NCI-H2081 (cell line): ENCODE results near the gene KLHL35.

Source experiments
- DNase-seq, 2 experiments: peaks; one replicate each; lab custom pipeline; 2025; lab: John Stamatoyannopoulos, UW

Gene KLHL35

DNA sequence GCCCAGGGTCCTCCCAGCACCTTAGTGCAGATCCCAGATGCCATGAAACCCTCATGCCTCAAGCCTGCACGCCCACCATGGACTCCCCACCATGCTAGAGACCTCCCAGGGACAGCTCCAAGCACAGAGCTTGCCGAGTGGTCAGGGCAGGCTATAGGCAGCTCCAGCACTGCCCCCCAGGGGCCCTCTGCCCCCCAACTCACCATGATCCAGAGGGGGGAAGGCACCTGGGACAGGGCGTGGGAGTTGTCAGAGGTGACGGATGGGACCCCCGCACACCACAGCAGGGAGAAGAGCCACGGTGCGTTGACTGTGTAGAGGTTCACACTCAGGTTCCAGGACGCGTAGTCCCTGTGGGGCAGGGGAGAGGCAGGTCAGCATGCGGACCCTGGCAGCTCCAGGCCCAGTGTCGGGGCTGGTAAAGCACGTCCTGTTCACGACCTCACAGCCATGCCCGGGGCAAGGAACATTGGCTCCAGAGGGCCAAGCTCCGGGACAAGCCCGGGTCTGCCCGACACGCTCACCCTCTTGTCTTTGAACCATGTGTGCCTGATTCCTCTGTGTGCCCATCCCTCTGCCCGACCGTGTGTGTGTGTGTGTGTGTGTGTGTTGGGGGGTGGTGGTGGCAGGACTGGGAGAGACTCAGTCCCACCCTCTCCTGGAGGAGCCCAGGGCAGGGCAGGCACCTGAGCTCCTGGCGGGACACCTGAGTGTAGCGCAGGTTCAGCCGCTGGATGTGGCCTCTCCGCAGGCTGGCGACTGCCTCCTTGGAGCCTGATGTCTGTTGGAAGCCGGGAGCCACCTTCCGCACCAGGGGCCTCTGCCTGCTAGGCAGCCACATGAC is 8.2 kb upstream of the KLHL35 start:
- no peak for DNase-seq

DNA sequence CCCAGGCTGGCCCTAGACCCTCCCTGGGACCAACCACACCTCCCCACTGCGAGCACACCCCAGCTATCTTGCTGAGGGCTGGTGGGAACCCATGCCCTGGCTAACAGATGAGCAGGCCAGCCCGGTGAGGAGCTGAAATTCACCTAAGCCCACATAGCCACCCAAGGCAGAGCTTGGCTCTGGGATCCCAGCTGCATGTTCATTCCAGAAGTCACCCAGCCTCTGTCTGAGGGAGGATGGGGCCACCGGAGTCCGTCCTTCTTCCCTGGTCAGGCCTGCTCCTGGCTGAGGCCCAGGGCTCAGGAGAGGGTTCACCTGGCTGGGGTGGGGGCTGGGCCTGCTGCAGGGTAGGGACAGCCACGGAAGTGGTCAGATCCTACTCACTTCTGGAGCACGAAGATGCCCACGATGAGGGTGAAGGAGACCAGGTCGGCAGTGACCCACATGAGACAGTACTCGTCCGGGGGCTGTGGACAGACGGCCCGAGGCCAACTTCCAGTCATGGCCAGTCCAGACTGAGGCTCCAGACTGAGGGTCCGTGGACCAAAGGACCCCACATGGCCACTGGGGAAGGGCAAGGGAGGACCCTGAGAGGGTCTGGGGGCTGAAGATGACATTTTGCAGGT is 6.6 kb upstream of the KLHL35 start:
- DNase-seq, result no peak

DNA sequence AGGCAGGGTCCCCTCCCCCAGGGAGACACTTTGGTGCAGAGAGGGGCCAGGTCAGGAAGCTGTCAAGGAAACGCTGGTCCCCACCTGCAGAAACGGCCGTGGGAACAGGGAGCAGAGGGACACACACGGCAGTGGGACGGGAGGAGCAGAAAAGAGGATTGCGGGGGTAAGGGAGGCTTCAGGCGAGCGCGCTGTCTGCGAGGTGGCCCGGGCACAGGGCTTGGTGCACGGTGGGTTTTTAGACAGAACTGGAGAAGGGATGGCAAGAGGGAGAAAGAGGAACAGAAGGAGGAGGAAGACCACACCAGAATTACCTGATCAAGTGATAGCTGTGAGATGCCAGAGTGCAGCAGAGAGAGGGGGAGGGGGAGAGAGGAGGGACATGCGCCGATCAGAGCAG is 6.0 kb upstream of the KLHL35 start:
- no peak for DNase-seq

DNA sequence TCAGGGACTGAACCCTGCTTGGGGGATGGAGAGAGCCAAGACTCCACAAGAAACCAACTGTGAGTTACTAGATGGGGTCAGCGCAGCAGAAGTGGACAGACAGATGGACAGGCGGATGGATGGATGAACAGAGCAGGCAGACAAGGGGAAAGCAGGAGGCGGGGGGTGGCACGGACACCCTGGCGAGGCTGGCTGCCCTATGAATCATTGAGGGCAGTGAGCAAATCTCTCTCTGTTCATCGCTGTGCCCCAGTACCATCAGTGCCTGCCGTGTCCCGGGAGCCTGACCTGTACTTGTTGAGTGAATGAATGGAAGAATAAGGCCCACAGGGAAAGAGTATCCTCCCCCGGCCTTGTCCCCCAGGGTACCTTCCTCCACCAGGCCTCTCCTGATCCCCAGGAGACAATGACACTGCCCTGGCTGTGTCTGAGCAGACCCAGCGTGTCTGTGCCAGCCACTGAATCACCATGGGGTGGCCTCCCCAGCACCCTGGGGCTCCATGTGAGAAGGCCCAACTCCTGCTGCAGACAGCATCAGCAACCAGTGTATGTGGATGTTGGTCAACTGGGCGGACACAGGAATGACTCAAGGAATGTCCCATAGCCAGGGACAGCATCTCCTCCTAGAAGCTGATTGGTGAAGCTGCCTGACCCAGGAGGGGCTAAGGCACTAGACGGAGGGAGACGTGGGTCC is 5.1 kb upstream of the KLHL35 start:
- DNase-seq, result no peak

DNA sequence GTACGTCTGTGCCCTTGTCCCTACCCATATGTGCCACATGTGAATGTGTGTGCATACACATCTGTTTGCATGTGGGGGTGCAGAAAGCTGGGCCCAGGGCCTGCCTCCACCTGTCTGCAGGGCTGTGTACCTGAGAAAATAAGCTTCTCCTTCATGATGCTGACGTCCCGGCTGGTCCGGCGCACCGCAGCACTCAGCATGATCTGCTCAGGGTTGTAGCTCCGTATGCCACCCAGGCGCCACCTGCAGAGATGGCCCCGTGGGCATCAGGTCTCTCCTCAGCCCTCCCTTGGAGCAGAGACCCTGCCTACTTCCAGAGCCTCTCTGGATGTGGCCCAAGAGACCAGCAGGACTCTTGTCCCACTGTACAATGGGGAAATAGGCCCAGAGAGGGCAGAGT is 3.8 kb upstream of the KLHL35 start:
- no peak for DNase-seq

DNA sequence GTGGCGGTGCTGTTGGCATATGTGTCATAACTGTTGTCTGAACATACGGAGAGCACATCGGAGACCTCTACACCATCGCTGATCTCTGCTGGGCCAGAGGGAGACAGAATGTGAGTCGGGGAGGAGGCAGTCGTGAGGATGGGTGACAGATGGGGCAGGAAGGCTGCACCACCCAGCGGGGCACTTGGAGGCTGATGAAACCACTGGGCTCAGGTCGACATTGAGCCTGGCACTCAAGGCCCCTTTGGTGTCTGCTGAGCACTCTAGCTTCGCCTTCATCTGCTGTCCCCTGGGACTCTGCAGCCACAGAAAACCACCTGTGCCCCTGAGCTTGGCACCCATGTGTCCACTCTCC is 2.5 kb upstream of the KLHL35 start:
- DNase-seq, result no peak

DNA sequence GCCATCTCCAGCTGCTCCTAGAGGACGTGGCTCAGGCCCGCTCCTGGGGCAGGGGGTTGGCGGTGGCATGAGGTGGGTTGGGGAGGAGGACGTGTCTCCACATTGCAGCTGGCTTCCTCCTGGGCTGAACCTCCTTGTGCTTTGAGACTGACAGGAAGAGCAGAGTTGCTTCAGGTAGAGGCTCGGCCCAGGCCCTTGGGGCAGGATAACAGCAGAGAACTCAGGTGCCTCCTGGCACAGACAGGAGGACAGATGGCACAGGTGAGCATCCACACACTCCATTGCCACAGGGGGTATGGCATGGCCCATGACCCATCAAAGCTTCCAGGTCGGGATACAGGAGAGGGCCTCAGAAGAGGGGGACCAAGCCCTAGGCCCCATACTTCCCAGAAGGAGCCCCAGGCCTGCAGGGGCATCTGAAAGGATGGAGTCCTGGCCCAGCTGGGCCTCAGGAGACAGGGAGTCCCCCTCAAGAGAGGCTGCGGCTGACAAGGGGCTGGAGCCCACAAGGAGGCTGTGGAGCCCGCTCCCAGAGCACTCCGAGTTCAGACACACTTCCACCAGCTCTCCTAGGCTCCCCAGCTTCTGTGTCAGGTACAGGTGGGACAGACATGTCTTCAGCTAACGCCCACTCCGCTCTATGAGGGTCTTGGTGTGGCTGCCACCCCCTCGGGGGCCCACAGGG is 2.0 kb upstream of the KLHL35 start:
- no peak for DNase-seq

DNA sequence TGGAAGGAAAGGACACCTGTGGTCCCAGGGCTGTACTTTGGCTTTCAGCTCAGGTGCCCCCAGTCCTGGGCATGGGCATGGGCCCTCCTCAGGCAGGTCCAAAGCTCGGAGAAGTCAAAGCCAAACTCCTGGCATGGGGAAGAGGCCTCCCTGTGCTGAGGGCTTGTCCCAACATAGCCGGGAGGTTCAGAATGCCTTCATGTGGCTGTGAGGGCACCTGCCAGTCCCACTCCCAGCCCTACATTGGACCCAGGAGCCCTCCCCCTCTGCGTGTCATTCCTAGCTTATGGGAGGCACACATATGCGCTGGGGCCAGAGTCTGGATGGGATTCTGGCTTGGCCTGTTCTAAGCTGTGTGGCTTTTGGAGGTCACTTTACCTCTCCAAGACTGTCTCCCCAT is 1.0 kb upstream of the KLHL35 start:
- no peak for DNase-seq

DNA sequence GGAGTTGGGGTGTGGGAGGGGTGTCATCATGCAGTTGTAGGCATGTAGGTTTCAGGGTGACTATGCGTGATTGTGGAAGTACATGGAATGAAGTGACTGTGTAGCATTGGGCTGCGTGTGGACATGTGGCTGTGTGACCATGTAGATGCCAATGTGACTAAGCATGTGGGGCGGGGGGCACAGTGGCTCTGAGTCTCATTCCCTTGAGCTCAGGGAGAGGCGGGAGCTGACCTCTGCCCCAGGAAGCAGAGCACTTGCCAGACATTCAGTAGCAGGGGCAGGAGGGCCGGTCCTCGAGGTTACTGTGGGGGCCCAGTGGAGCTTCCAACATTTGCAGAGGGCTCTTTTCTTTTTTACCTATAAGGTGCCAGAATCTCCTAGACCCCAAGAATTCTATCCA is 440 bp upstream of the KLHL35 start:
- DNase-seq, result no peak

DNA sequence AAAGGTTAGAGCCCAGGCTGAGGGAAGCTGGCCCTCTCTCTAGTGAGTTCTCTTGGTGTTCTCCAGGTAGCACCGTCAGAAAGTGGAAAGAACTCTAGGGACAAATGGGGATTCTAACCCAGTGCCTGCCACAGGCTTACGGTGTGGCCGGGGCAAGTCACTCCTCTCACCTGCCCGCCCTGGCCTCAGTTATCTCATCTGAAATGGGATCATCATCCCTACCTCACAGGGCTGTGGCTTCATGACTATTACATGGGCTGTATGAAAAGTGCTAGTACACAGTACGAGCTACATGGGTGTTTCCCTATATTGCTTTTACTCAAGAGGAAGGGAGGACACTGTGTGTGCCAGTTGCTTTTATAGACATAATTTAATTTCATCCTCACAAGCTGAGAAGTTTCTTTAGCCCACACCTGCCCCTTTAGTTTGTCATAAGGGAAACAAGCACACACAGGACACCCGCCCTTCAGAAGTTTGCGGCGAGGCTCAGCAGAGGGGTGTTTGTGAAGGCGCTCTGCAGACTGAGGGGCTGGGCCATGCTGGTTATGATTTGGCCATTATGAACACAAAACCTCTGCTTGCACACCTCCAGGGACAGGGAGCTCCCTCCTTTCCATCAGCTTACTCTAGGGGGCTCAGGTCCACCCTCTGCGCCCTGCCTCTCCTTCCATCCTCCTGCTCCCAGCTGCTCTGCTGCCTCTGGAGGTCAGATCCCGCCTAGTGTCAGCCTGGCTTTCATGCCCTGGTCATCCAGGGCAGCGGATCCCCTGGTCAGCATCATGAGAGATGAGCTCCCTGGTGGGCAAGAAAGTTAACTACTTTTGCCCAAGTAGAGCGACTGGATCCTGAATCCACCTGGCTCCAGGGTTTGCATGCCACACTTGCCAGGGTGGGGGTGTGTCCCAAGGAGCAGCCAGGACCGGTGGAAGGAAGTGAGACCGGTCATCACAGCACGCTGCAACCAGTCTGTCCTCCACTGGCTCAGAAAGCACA is 1.2 kb downstream of the KLHL35 start:
- DNase-seq, result no peak

DNA sequence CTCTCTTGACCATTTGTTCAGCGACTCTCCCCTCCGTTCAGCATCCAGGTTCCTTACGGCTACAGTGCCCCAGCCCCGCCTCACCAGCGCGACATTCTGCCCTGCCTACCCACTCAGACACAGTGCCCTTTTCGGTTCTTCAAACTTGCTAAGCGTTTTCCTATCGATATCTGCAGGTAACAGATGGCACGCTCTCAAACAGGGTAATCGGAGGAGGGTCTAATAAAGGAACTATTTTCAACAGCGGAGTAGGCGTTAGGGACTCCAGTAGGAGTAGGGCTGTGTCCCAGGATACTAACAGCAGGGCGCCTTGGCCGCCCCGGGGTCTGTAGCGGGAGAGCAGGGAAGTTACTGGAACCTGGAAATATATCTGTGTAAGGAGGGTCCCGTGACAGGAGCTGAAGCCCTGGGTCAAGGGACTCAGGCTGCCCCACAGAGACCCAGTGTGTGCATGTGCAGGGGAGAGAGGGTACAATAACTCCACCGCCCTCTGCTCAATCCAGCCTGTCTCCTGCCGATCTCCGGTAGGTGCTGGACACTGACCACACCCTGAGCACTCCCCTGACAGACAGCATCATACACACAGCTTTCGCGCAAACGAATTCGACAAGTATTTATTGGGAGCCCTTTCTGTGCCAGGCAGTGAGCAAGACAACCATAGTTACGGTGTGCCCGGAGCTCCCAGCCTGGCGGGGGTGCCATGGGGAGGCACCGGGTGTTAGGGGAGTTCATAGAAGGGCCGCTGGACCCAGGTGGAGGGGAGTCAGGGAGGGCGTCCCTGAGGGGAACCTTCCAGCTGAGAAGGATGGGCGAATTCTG is 2.1 kb downstream of the KLHL35 start:
- no peak for DNase-seq

DNA sequence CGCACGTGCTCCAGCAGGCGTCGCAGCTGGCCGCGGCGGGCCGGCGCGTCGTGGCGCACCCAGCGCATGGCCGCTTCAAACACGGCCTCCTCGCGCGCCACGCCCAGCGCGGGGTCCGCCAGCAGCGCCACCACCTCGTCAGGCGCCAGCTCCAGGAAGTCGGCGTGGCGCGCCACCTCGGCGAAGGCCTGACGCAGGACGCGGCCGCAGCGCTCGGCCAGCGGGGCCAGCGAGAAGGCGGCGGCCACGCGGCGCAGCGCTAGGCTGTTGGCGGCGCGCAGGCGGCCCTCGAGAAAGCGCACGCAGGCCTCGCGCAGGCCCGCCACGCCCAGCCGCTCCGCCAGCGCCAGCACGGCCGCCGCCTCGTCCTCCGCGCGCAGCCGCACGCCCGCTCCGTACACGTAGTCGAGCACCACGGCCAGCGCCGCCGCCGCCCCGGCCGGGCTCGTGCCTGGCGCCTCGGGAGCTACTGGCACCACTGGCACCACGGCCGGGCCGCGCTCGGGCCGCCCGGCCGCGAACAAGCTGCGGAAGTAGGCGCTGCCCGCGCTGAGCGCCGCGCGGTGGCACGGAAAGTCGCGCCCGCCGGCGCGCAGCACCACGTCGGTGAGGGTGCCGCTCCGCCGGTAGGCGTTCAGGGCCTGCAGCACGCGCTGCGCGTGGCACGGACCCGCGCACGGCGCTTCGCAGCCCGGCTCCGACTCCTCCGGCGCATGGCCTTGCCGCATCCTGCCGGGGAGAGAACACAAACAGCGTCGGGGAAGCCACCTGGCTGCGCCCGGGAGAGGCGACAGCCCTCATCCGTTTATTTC is 2.9 kb downstream of the KLHL35 start:
- DNase-seq, result peak; percentile 43 to 73

DNA sequence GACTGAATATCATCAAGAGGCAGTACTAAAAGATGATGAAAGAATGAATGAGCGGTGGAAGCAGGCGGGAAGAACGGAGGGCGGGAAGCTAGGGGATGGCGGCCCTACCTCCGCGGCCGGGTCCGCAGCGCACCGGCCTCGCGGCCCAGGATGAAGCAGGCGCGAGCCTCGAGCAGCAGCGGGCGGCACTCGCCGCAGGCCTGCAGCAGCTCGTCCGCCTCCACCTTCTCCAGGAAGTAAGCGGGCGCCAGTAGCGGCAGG is 3.4 kb downstream of the KLHL35 start:
- no peak for DNase-seq

DNA sequence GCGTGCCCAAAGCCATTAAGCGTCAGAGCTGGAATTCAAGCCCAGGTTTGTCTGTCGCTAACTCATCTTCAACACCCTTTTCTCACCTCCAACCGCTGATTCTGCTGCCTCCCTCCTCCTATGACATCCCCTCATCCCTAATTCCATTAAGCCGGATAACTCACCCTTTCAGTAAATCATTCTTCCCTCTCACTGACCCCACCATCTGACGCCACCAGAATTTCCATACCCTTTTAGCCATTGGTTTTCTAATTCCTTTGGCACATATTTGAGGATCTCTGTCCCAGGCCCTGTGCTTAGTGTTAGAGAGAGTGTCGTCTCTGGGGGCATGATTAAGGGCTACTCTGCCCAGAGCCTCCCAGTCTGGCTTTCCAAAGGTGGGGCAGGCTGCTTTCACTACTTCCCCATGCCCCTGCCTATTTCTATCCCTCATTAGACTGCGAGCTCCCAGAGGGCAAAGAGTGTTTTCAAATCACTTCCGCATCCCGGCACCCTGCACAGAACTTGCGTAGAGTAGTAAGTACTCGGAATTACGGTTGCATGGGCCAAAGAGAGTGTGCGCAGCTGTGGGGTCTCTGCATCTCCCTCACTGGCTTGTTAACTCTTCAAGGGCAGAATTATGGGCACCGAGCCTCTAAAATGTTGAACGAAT is 3.9 kb downstream of the KLHL35 start:
- no peak for DNase-seq

DNA sequence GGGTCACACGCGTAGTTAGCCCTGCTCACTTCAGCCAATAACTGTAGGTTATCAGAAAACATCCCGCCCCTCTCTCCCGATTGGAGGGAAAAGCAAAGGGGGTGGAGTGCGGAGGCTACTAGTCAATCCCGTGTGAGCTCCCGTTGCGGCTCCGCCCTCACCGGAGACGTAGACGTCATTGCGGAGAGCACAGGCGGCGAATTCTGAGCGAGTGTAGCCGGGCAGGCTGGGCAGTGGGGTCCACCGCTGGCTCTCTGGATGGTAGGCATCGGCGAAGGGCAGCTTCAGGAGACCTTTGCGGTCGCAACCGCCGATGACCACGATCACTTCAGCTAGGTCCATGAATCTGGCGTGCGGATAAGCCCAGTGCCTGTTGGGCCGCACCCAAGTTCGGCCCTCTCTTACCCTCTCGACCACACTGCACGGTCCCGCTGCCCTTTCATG is 4.7 kb downstream of the KLHL35 start:
- no peak for DNase-seq

DNA sequence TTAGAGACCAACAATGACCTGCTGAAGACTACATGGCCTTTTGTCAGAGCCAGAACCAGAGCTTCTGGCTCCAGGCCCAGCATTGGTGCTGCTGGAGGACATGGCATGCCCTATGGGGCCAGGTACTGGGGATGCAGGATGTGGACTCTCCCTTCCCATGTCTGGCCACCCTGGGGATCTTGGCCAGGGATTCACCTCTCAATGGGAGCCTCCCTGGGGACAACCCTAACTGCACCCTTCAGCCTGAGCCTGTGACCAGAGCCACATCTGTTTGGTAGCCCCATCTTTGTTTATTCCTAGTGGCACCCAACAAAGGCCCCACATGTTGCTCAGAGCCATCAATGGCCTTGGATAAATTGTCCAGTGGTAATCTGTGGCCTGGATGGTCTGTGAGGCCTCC is 5.8 kb downstream of the KLHL35 start:
- no peak for DNase-seq

DNA sequence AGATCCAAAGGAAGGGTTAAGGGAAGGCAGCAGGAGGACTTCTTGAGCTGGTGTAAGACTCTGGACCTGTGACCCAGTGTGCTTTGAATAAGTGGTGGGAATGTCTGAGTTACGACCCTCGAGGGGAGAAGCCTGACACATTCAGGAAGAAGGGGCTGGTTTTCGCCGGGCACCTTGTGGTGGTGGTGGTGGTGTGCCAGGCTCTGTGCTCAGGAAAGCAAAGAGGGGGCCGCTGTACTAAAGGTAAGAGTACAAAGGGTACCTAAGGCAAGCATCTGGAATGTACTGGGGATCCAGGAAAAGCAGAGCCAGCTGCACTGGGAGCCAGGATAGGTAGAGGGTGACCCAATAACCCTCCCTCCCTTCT is 6.3 kb downstream of the KLHL35 start:
- DNase-seq, result no peak

DNA sequence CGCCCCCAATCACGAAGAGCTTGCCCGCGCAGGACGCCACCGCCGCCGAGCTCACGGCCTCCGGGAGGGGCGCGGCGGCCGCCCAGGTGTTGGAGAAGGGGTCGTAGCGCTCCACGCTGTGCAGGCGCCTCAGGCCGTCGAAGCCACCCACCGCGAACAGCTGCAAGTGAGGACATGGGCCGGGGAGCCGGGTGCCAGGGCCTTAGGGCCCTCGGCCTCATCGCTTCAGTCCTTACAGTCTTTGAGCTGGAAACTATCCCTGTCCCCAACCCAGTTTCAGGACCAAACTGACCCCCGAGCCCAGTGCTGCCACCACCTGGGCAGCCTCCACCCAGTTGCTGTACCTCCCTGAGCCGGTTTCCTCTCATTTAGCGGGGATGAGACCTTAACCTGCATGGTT is 7.6 kb downstream of the KLHL35 start:
- no peak for DNase-seq

DNA sequence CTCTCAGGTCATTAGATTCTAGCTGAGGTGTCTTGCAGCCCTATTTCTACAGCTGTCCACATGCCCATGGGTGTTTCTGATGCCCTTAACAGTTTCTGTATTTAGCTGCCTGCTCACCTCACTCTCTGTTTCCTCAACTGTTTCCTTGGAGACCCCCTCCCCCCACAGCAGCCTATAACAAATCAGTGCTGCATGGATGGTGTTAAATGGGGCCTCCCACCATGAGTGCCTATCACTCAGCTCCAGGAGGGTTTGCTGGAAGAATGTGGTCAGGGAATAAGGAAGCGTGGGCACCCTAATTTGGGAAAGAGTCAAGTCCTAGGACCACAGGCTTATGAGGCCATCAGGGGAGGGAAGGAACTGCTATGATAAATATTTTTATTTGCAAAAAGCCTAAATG is 8.6 kb downstream of the KLHL35 start:
- no peak for DNase-seq

DNA sequence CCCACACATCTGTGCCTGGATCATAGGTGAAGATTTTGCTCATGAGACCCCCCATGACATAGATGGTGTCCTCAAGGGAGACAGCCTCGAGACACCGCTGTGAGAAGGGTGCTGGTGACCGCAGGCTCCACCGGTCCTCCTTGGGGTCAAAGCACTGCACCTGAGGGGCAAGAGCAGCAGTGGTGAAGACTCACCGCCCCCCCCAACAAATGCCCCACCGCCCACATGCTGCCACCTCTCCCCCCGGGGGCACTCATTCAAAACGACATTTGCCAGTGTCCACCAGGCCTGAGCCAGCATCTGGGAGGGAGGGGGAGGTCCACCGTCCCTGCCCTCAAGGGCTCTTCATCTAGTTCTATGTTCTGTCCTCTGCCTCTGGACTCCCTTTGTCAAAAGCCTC is 9.3 kb downstream of the KLHL35 start:
- DNase-seq, result no peak
